ENCODE measurements around the gene ABRAXAS1.
"Not testable (repeated sequence)": the region's sequence is repeated elsewhere in the genome, so short reads cannot be mapped to it uniquely, and the experiment has no call there.

ABRAXAS1 gene

DNA sequence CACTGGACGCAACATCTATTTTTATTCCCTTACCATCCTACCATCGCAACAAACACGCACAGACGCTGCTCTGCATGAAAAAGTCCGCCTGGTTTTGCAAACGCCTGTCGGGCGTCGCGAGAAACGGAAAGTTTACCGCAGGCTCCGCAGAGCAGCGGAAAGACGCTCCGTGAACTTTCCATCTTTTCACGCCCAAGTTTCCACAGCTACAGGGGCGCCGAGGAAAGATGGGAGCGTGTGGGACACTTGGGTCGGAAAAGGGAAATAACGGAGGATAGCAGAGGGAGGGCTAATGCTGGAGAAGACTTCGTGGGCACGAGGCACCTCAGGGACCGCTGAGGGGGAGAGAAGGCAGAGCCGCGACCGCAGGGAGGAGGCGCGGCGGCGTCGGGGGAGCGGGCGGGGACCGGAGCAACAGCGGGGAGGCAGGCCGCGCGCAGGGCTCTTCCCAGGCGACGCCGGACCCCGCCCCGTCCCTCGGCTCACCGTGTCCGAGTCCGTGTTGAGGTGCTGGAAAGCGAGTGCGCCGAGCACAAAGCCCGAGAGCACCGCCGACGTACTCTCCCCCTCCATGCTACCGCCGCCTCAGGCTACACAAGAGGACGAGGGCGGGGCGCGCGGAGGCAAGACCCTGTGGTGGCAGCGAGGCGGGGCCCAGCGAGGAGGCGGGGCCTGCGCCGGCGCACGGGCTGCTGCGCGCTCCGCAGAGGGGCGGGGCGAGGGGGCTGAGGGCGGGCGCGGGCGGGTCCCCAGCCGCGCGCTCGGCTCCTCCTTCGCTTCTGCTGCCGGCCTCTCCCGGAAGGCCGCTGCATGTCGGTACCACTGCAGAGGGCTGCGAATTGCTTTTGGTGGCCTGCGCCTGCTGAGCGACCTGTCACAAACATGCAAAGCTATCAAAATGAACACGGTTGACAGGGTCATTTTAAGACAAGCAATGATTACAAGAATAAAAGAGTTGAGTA is at the start of gene ABRAXAS1:
ABRAXAS1 (minus strand) TSS at position 601 of the 962 bp plus-strand sequence; CDS start at position 573, 28 bp downstream.
- peak; percentile 91 for DNase-seq

DNA sequence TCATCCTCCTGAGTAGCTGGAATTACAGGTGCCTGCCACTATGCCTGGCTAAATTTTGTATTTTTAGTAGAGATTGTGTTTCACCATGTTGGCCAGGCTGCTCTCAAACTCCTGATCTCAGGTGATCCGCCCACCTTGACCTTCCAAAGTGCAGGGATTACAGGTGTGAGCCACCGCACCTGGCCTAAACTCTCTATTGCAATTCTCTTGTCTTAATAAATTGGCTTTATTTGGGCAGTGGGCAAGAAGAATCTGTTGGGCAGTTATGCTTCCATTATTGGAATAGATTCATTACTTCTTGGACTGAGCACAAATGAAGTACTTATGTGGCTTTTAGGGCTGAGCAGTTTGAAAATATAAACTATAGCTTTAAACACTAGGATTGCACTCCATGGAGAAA is 42.8 kb upstream of the ABRAXAS1 start:
- DNase-seq: no peak

GRCh38 chr4:83522239-83522638 is 37.3 kb upstream of the ABRAXAS1 start:
- no peak for DNase-seq

- DNase-seq: no peak
Measured at GRCh38 chr4:83516042-83516772, 31.3 kb upstream of the ABRAXAS1 start.

DNA sequence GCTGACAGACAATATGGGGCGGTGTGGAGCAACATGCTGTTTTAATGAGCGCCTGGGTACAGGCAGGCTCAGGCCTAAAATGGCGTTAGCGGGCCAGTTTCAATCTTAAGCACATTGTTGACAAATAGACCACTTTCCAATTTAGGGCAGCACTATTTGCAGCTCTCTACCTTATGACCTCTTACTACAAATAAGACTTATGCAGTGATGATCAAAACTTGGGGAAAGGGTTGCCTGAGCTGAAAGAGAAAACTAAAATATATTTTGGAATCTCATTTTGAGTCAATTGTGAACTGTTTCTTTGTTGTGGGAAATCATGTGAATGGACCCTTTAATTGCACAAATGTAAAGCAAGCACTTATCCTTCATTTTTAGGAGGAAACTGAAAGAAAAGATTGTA is 25.5 kb upstream of the ABRAXAS1 start:
- DNase-seq: no peak

- DNase-seq: peak; percentile 38
Measured at GRCh38 chr4:83509156-83509585, 24.3 kb upstream of the ABRAXAS1 start.

DNA sequence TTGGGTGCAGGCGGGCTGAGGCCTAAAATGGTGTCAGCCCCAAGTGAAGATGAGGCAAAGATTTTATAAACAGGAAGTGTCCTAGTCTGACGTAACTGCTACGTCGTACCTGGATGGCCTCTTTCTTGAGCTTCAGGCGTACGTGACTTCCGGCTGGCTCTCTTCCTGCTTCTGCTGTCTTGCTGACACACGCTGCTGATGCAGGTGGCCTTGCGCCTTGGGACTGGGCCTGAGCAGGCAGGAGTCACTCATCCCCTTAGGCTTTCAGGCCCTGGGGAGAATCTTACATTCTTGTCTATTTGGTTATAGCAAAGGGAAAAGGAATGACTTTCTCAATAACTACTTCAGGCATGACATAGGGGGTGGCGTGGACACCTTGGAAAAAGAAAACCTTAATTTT is 20.1 kb upstream of the ABRAXAS1 start:
- no peak for DNase-seq

DNA sequence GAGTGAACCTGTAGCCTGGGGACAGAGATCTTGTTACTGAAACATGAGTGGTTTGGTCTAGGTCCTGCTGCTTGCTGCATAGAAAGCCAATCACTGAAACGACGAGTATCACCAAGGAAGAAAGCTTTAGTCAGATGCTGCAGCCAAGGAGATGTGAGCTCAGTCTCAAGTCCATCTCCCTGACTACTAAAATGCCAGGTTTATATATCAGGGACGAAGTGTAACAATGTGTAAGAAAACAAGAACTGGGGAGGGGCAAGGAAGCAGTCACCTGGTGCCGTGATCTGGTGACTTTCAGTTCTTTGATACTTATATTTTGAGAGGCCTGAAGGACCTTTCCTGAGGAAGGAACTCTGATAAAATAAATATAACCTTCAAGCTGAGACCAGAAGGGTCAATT is 19.6 kb upstream of the ABRAXAS1 start:
- no peak for DNase-seq

- peak; percentile 9 for DNase-seq
Measured at GRCh38 chr4:83503974-83504373, 19.1 kb upstream of the ABRAXAS1 start.

- not testable (repeated sequence) for DNase-seq
Measured at GRCh38 chr4:83501671-83502070, 16.8 kb upstream of the ABRAXAS1 start.

DNA sequence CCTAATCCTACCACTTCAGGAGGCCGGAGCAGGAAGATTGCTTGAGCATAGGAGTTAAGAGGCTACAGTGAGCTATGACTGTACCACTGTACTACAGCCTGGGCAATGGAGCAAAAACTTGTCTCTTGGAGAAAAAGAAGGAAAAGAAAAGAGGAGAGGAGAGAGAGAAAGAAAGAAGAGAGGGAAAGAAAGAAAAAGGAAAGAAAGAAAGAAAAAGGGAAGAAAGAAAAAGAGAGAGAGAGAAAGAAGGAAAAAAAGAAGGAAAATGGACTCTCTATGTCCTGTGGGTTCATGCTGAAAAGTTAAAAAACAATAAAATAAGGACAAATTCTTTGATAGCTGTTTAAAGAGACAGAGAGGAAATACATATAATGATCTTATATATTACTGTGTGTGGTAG is 13.3 kb upstream of the ABRAXAS1 start:
- DNase-seq: no peak

- DNase-seq: not testable (repeated sequence)
Measured at GRCh38 chr4:83496085-83496917, 11.4 kb upstream of the ABRAXAS1 start.

GRCh38 chr4:83490876-83491450 is 6.1 kb upstream of the ABRAXAS1 start:
- peak; percentile 18 for DNase-seq

DNA sequence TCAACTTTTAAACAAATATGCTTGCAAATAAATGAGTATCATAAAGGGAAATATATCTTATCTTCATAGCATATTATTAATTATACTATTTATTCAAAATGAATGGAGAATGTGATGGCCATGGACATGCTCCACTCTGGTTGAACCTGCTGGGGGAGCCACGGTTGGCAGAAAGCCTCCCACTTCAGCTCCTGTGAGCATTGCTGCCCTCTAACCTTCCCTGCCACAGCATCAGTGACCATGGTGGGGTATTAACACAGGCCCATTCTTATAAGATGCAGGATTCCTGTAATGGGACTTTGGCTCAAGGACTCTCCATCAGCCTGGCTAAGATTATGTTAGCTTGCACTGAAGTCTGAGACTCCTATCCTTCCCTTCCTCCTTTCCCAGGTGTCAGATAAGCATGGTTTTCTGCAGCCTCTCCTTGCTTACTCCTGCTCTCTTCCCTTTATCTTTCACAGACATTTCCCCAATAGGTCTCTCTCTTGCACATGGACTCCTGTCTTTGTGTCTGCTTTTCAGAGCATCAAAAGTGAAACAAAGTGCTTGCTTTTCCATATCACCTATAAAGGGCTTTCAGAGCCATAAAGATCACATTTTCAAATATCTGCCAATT is 4.9 kb upstream of the ABRAXAS1 start:
- no peak for DNase-seq

- no peak for DNase-seq
Measured at GRCh38 chr4:83486457-83487129, 1.7 kb upstream of the ABRAXAS1 start.

- no peak for DNase-seq
Measured at GRCh38 chr4:83473966-83474365, 10.9 kb downstream of the ABRAXAS1 start.

DNA sequence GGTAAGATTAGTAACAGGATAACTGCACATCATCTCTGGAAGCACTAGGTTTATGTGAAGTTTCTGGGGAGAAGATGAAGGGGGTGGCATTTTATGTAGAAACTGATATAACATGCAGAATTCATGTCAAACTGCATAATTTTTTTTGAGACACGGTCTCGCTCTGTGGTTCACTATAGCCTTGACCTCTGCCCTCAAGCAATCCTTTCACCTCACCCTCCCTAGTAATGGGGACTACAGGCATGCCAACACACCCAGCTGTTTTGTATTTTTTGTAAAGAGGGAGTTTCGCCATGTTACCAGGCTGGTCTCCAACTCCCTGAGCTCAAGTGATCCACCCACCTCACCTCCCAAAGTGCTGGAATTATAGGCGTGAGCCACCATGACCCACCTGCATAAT is 11.5 kb downstream of the ABRAXAS1 start:
- no peak for DNase-seq

GRCh38 chr4:83456184-83456501 is 28.8 kb downstream of the ABRAXAS1 start:
- no peak for DNase-seq

DNA sequence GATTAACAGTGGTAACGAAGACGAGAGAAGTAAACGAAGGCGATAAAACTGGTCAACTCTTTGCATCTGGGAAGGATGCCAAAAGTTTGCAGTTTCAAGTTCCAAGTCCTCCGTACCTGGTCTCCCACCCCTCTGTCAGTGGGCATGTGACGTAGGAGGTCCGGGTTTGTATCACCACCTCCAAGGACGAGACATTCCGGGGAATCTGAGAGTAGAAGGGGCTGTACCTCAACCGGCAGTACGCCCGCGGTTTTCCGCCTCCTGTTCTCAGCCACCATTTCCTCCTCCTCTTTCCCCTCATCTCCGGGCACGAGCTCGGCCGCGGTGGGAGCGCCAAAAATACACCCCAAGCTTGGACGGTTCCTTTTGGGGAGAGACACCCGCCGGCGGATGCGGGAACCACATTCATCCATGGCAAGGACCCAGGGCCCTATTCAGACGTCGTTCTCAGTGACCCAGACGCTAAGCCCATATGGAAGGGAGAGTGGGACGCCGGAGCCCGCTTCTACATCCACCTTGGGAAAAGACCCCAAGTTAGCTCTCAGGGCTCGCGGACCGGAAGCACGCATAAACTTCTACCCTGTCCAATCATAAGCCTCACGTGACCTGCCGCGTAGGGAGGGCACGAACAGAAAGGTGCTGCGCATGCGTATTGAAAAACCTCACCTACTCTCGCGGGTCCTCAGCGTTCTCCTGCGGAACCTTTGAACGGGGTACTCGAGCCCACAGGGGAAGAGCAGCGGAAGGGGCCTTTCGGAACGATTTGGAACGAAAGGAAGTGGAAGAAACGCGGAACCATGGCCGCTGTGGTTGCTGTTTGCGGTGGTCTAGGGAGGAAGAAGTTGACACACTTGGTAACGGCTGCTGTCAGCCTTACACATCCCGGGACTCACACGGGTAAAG is 29.4 kb downstream of the ABRAXAS1 start, which contains the start of the genes HELQ and MRPS18C:
HELQ (minus strand) TSS at position 543 of the 903 bp plus-strand sequence; CDS start at position 413, 130 bp downstream.
MRPS18C (plus strand) TSS at position 778 of the 903 bp plus-strand sequence; CDS start at position 798, 20 bp downstream.
- peak; percentile 93 for DNase-seq

GRCh38 chr4:83454686-83455085 is 30.2 kb downstream of the ABRAXAS1 start:
- no peak for DNase-seq
